ENCODE results near the gene SYNE1.

Gene SYNE1

DNA sequence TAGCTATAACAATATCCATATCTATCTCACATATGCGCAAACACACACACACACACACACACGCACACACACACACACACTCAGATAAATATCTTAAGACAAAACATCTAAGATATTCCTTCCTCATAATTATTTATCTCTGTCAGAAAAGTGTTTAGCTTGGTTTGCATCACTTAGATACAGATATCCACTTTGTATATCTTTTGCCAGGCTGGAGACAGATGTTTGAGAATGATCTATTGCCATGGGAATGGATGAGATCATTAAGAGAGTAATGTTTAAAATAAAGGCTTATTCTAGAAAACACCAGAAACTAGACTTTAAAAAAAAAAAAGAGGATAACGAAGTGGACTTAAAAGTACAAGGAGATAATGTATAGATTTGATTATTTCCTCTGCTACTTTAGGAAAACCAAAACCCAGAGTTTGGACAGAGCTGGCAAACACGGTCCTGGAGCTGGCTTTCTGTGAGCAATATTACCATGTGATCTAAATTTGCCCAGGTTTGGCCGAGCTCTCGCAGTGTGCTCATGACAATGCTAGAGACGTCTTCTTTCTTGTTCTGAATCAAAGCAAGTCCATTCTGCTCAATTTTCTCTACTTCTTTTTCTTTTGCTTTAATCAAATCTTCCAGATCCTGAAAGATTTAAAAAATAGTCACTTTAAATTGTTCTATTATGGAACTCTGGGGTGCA, 411.8 kb downstream of the SYNE1 start:
- no peak for DNase-seq

GRCh38 chr6:152223636-152224035, 413.5 kb downstream of the SYNE1 start:
- no peak for DNase-seq

DNA sequence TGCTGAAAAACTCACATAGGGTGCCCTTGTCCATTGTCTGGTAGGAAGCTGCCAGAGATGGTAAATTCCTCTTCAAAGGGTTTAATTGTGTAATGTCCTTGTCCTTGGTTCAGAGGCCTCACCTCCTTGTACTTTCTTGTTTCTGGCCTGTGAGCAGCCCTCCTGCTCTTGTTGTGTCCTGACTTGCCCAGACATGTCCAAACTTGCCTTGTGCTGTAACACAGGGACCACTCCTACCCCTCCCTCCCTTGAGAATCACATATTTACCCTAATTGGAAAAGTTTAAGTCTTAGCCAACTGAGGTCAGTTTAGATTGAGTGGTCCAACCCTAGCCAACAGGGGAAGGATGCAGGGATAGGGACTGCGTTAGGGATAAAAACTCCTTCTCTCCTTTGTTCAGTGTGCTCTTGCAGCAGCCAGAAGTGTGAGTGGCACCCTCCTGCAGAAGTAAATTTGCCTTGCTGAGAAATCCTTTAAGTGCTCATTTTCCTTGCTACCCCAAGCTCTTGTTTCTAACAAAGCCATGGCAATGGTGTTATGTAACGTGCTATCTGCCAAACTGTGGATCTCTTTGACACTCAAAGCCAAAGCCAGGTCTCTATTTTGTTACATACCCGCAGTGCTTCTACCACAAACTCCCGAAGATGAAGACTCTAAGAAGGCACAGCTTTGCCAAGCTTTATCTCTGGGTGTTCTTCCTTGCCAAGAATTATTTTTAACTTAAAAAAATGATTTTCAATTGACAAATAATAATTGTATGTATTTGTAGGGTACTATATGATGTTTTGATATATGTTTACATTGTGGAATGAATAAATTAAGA, 415.1 kb downstream of the SYNE1 start:
- no peak for DNase-seq

GRCh38 chr6:152220786-152221185, 416.4 kb downstream of the SYNE1 start:
- no peak for DNase-seq

GRCh38 chr6:152218887-152219286, 418.3 kb downstream of the SYNE1 start:
- no peak for DNase-seq

GRCh38 chr6:152212437-152212836, 424.7 kb downstream of the SYNE1 start:
- no peak for DNase-seq

DNA sequence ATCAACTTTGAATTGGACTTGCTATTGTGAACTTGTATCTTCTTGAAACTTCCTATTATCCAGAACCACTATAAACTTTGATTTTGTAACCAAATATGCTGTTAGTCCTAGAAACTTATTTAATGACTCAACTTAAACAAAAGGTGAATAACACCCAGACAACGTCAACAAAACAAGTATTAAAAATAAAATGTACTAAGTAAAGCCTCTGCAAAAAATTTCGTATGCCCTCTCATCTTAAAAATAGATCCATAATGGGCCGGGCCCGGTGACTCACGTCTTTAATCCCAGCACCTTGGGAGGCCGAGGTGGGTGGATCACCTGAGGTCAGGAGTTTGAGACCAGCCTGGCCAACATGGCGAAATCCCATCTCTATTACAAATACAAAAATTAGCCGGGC, 428.0 kb downstream of the SYNE1 start:
- no peak for DNase-seq

GRCh38 chr6:152207915-152208714, 429.0 kb downstream of the SYNE1 start:
- DNase-seq, result no peak

DNA sequence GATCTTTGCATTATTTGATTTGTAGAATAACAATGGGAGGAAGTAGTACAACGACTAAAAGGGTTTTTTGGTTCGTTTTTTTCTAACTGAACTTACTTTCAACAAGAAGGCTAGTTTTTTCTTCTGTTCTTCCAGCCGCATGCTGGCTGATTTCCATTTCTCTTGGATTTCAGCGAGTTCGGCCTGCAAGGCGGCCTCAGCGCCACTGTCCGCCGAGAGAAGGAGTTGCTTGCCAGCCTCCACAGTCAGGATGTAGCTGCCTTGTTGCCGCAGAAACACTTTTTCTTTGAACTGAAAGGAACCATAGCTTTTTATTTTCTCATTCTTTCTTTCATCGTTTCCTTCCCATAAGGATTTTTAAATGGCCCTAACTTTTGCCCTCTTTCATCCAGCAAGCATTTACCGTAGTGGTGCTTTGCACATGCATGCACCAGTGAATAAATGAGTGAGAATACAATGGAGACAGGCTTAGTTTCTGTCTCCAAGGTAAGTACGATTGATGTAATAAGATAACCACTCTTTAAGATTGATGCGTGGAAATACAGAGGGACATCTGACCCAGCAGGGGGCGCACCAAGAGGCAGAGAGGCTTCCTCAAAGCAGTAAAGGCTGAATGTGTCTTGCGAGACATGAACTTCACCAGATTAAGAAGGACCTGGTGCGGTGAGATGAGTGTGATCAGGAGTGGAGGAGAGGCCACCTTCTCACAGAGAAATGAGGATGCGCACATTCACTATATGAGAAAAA, 430.9 kb downstream of the SYNE1 start:
- DNase-seq, result peak; percentile 20

DNA sequence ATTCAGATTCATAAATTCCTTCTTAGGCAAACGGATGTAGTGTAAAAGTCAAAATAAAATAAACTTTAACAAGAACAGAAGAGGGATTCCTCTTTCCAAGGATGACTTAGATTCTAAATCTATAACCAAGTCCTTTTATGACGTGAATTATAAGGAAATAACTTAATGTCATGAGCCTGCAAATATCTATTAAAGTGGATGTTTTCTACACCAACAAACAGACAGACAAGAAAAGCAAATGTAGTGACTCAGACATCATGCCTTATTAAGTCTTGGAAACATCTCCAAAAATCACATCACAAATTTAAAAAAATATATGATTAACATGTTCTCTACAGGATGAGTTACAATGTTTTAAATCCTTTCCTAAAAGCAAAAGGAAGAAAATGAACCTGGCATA, 432.6 kb downstream of the SYNE1 start:
- no peak for DNase-seq

GRCh38 chr6:152201120-152201519, 436.0 kb downstream of the SYNE1 start:
- no peak for DNase-seq

DNA sequence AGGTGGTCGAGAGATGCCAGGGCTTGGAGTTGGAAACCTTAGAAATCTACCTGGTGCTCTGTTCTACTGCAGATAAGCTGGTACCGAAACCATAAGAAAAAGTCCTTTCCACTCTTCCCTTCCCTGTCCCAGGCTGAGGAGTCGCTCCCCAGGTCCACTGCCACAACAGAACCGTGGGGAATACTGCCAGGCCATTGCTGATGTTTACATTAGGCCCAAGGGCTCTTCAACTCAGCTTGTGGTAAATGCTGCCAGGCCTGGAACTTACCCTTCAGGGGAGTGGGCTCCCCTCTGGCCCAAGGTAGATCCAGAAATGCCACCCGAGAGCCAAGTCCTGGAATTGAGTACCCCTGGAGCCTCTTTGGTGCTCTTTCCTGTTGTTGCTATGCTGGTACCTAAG, 441.3 kb downstream of the SYNE1 start:
- no peak for DNase-seq

GRCh38 chr6:152189736-152190135, 447.4 kb downstream of the SYNE1 start:
- no peak for DNase-seq

GRCh38 chr6:152188011-152188410, 449.2 kb downstream of the SYNE1 start:
- no peak for DNase-seq

- DNase-seq, result no peak
These were observed 450.3 kb downstream of the SYNE1 start for GRCh38 chr6:152186840-152187239.

- no peak for DNase-seq
These were observed 452.1 kb downstream of the SYNE1 start for GRCh38 chr6:152184917-152185574.

- no peak for DNase-seq
These were observed 452.6 kb downstream of the SYNE1 start for GRCh38 chr6:152184573-152184916.

GRCh38 chr6:152180601-152181000, 456.6 kb downstream of the SYNE1 start:
- DNase-seq, result no peak

DNA sequence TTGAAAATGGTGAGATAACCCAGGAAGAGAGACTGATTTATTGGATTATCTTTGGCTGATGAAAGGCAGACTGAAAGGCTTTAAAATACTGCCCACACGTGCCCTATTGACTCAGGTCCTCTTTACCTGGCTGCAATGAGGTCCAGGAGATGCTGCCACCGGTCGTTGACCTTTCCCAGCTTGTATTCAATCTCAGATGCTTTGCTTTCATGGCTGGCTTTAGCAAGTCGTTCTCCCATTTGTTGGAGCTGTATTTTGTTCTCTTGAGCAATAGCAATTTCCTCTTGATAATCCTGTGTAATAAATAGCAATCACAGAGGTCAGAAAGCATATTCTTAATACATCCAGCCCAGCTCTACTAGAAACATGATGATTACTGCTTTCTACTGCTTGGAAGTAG, 460.9 kb downstream of the SYNE1 start:
- no peak for DNase-seq

DNA sequence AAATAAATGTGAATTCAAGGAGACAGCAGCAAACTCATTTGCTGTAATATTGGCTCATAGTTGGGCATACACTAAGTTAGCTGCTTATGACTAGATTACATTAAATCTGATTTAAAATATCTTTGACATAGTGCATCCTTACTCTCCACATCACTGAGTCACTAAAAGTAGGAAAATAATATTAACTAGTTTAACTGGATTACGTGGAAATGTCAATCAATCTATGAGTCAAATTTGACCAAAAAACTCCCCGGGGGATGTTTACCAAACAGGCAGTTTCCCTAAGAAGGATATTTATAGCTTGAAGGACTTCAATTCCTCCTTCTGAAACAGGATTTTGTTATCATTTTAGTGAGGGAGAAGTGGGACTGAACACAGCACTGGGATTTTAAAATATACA, 463.2 kb downstream of the SYNE1 start:
- no peak for DNase-seq

DNA sequence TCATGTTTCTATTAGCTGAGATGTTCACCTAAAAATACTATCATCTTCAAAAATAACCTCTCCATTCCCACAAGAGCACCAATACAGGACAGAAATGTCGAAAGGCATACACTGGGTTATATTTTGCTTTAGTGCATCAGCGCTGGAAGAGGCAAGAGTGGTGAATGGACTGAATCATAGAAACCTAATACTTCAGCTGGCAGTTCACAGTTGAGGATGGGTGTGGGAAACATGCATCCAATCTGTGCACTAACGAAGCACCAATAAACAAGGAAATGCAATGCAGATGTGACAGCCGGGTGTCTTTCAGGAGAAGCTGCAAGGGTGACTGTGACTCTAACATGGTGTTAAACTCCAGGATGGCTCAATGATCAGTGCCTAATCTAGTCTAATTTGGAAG, 463.8 kb downstream of the SYNE1 start:
- DNase-seq, result peak; percentile 15
